Measurements from ENCODE around the gene GDI1.

The GDI1 gene

DNA sequence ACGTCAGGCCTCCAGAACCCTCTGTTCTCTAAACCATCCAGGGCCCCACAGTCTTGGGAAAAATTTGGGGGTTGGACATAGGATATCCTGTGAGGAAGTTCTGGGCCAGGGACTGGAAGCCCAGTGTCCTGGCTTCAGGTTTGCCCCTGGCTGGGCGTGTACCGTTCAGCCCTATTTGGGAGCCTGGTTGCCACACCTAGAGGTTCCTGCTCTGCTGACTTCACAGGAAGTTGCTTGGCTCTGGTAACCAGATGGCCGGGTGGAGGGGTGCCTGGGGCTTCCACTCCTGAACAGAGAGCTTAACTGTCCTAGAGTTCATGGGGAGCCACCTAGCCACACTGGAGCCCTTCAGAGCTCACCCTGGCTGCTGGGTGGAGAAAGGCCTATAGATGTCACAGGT is 24.5 kb upstream of the GDI1 start:
- TF ChIP-seq, protein P1, sequence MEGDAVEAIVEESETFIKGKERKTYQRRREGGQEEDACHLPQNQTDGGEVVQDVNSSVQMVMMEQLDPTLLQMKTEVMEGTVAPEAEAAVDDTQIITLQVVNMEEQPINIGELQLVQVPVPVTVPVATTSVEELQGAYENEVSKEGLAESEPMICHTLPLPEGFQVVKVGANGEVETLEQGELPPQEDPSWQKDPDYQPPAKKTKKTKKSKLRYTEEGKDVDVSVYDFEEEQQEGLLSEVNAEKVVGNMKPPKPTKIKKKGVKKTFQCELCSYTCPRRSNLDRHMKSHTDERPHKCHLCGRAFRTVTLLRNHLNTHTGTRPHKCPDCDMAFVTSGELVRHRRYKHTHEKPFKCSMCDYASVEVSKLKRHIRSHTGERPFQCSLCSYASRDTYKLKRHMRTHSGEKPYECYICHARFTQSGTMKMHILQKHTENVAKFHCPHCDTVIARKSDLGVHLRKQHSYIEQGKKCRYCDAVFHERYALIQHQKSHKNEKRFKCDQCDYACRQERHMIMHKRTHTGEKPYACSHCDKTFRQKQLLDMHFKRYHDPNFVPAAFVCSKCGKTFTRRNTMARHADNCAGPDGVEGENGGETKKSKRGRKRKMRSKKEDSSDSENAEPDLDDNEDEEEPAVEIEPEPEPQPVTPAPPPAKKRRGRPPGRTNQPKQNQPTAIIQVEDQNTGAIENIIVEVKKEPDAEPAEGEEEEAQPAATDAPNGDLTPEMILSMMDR (IDR thresholded peaks at IDR 0.05; ENCODE audit: low read depth, low read length, missing control alignments): no peak
- H3K4me3 ChIP-seq (ENCODE audit: low read depth, low read length): peak overlapping the region; percentile 89
- DNase-seq (ENCODE audit: low read depth): no peak

GRCh38 chrX:154413142-154413541 is 23.8 kb upstream of the GDI1 start:
- DNase-seq (ENCODE audit: low read depth): no peak
- TF ChIP-seq, protein P1 (IDR thresholded peaks at IDR 0.05; ENCODE audit: low read depth, low read length, missing control alignments): no peak
- no peak overlapping the region for H3K4me3 ChIP-seq (ENCODE audit: low read depth, low read length)

DNA sequence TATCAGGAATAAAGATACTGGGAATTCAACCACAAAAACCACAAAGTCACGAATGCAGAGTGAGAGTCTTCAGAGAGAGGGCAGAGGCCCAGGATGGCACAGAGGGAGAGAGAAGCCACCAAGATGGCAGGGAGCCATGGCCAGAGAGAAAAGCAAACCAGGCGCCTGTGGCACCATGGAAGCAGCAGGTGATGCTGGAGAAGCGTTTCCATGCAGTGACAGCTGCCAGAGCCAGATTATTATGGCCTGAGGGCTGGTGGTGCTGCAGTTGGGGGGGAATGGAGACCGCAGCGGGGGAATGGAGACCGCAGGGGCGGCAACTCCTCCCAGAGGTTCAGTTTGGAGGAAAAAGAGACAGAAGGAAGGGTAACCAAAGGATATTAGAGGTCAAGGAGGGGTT is 19.8 kb upstream of the GDI1 start:
- DNase-seq (ENCODE audit: low read depth): no peak
- H3K4me3 ChIP-seq (ENCODE audit: low read depth, low read length): no peak overlapping the region
- TF ChIP-seq, protein P1 (IDR thresholded peaks at IDR 0.05; ENCODE audit: low read depth, low read length, missing control alignments): no peak

- DNase-seq (ENCODE audit: low read depth): no peak
- TF ChIP-seq, protein P1 (IDR thresholded peaks at IDR 0.05; ENCODE audit: low read depth, low read length, missing control alignments): no peak
- H3K4me3 ChIP-seq (ENCODE audit: low read depth, low read length): no peak overlapping the region
Observed at GRCh38 chrX:154419189-154419588, 17.8 kb upstream of the GDI1 start.

DNA sequence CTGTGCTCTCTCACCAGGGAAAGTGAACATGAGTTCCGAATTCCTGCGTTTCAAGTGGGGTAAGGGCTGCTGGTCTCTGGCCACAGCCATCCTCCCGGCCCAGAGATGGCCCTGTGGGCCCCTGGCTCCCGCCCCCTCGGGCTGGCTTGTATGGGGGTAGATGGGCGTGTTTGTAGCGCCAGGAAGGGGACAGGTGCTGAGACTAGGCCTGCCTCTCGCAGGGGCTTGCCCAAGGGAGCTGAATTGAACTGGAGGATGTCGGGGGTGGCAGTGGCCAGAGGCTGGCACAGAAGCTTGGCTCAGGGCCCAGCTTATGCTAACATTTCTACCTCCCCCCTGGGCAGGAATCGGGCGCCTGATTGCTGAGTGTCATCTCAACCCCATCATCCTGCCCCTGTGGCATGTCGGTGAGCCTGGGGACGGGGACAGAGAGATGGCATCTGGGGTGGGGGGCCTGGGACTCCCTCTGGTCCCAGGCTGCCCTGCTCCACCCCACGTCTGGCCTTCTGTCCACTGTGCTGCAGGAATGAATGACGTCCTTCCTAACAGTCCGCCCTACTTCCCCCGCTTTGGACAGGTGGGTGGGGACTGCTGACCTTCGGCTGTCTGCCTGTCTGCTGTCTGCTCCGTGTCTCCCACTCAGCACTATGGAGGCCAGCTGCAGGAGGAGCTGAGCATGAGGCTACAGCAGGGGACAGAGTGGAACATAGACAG is 17.1 kb upstream of the GDI1 start:
- H3K4me3 ChIP-seq (ENCODE audit: low read depth, low read length): no peak overlapping the region
- no peak for DNase-seq (ENCODE audit: low read depth)
- TF ChIP-seq, protein P1 (IDR thresholded peaks at IDR 0.05; ENCODE audit: low read depth, low read length, missing control alignments): no peak

- no peak overlapping the region for H3K4me3 ChIP-seq (ENCODE audit: low read depth, low read length)
- TF ChIP-seq, protein P1 (IDR thresholded peaks at IDR 0.05; ENCODE audit: low read depth, low read length, missing control alignments): no peak
- no peak for DNase-seq (ENCODE audit: low read depth)
Observed at GRCh38 chrX:154420402-154420756, 16.6 kb upstream of the GDI1 start.

Measured in GM12864 (cell line).